ENCODE results near the gene SMIM43. TPM values are rescaled to one million over a fixed set of nuclear protein-coding genes. Genes with fewer than 3 reads are reported as not detected.

SMIM43 gene
- total RNA-seq, result not detected in 2 replicates

GRCh38 chr4:121764702-121765367, at the start of gene SMIM43:
SMIM43 (minus strand) TSS chr4:121765164; CDS start chr4:121765105, 59 bp downstream.

GRCh38 chr4:121800961-121801714, 36.2 kb upstream of the SMIM43 start, which contains the start of gene EXOSC9:
EXOSC9 (plus strand) TSS chr4:121801323; CDS start chr4:121801425, 102 bp downstream.

Other genes with a start within 250 kb of the SMIM43 start
- 285 and 323 TPM in 2 replicates for gene ANXA5, start 68.2 kb downstream of the SMIM43 start, total RNA-seq
- 20.4 and 50.9 TPM in 2 replicates for gene EXOSC9, start 36.2 kb upstream of the SMIM43 start, total RNA-seq
- 24.7 and 94.8 TPM in 2 replicates for gene CCNA2, start 58.7 kb upstream of the SMIM43 start, total RNA-seq
- 14.9 and 26.7 TPM in 2 replicates for gene BBS7, start 105.3 kb upstream of the SMIM43 start, total RNA-seq
- not detected in 2 replicates for gene TRPC3, start 186.9 kb upstream of the SMIM43 start, total RNA-seq